ENCODE measurements around the gene NUCKS1.
A peak's percentile ranks its signal among the peaks of the same experiment; 100 is the strongest.

NUCKS1 gene

GRCh38 chr1:205782627-205783432, 32.8 kb upstream of the NUCKS1 start:
- ATAC-seq (ENCODE audit: low read depth) (no peak), DNase-seq (ENCODE audit: low spot score in 2 of 2) (no peak)
- H3K4me3 Mint-ChIP-seq: no peak overlapping the region
- no peak overlapping the region for H3K27ac Mint-ChIP-seq
- no peaks in the 10 kb centered on the region for H3K27me3 Mint-ChIP-seq
- H3K9me3 Mint-ChIP-seq: no peaks in the 10 kb centered on the region
- H3K4me1 Mint-ChIP-seq: peaks cover 4% of the 10 kb centered on the region
- no peaks in the 10 kb centered on the region for H3K36me3 Mint-ChIP-seq

DNA sequence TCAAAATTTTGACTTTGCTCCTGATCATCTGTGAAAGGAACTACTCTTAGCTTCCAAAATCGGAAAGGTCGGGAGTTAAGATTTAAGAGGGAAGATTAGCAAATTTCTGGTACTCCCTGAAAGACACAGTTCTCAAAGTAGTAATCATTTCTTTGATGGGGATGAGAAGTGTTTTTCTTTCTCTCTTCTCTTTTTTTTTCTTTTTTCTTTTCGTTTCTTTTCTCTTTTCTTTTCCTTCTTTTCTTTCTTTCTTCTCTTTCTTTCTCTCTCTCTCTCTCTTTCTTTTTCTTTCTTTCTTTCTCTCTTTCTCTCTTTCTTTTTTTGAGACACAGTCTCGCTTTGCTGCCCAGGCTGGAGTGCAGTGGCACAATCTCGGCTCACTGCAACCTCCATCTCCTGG, 30.4 kb upstream of the NUCKS1 start:
- H3K4me1 Mint-ChIP-seq: peaks cover 11% of the 10 kb centered on the region
- no peak for DNase-seq (ENCODE audit: low spot score in 2 of 2)
- H3K4me3 Mint-ChIP-seq: no peak overlapping the region
- H3K36me3 Mint-ChIP-seq: no peaks in the 10 kb centered on the region
- no peaks in the 10 kb centered on the region for H3K9me3 Mint-ChIP-seq
- no peak overlapping the region for H3K27ac Mint-ChIP-seq
- H3K27me3 Mint-ChIP-seq: no peaks in the 10 kb centered on the region
- no peak for ATAC-seq (ENCODE audit: low read depth)

DNA sequence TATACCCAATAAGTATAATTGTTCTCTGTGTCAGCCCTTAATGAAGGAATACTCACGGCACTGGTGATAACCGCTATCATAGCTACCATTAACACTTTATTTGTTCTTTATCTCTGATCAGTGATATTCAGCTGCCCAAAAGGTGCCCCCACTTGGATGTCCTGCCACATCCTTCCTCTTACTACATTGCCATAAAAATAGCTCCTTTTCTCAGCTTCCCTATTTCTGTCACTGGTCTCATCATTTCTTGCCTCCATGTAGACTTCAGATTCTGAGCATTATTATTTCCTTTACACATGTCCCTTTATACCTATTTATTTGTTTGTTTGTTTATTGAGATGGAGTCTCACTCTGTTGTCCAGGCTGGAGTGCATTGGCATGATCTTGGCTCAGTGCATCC, 28.0 kb upstream of the NUCKS1 start:
- ATAC-seq (ENCODE audit: low read depth) (no peak), DNase-seq (ENCODE audit: low spot score in 2 of 2) (no peak)
- Mint-ChIP-seq H3K9me3 (no peaks in the 10 kb centered on the region), H3K36me3 (no peaks in the 10 kb centered on the region), H3K4me1 (peaks cover 19% of the 10 kb centered on the region), H3K4me3 (no peak overlapping the region), H3K27me3 (no peaks in the 10 kb centered on the region), H3K27ac (no peak overlapping the region)

- peaks cover 32% of the 10 kb centered on the region for H3K4me1 Mint-ChIP-seq
- H3K4me3 Mint-ChIP-seq: peak overlapping the region; percentile 89
- H3K27me3 Mint-ChIP-seq: no peaks in the 10 kb centered on the region
- DNase-seq (ENCODE audit: low spot score in 2 of 2) (no peak), ATAC-seq (ENCODE audit: low read depth) (no peak)
- peak overlapping the region; percentile 97 for H3K27ac Mint-ChIP-seq
- H3K36me3 Mint-ChIP-seq: peaks cover 3% of the 10 kb centered on the region
- H3K9me3 Mint-ChIP-seq: no peaks in the 10 kb centered on the region
Observed at GRCh38 chr1:205775717-205776056, 25.7 kb upstream of the NUCKS1 start.

DNA sequence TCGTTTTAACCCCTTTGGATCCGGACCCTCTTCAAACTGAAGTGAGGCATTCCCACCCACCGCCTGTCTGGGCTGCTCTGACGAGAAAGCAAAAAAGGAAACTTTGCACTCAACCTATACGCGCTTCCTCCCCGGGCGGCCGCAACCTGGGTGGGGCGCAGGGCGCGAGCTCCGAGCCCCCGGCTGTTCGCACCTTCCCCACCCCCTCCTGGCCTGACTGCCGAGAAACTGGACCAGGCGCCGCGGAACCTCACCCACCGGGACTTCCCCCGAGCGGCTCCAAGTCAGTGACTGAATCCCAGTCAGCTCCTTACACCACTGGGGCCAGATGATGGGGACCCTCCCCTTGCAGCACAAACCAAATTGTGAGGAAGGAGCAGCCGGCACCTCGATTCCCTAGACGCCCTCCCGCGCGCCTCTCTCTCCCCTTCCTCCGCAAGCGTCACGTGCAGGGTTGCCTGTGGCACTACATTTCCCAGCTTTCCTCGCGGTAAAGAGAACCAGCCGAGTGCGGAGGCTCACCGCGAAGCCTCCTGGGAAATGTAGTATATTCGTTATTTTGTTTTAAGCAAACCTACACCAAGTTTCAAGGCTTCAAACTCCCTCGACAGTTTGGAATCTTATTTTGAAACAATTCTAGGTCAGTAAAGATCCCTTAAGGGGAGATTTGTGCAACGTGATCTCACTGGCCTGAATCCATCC, 25.2 kb upstream of the NUCKS1 start, which contains the start of gene RAB29:
Gene RAB29 (minus strand): TSS at position 468 of the 702 bp plus-strand sequence. CDS start 526 bp downstream, outside the sequence.
- Mint-ChIP-seq H3K4me1 (peaks cover 32% of the 10 kb centered on the region), H3K27ac (peak within 1 kb of the TSS; percentile 97), H3K27me3 (no peaks in the 10 kb centered on the region), H3K9me3 (no peaks in the 10 kb centered on the region), H3K4me3 (peak within 1 kb of the TSS; percentile 89), H3K36me3 (peaks cover 7% of the 10 kb centered on the region)
- DNase-seq (ENCODE audit: low spot score in 2 of 2) (peak; percentile 75 to 83), ATAC-seq (ENCODE audit: low read depth) (peak; percentile 80)

- peaks cover 12% of the 10 kb centered on the region for H3K36me3 Mint-ChIP-seq
- no peaks in the 10 kb centered on the region for H3K27me3 Mint-ChIP-seq
- H3K9me3 Mint-ChIP-seq: no peaks in the 10 kb centered on the region
- DNase-seq (ENCODE audit: low spot score in 2 of 2): peak; percentile 14 to 39
- peak overlapping the region; percentile 89 for H3K4me3 Mint-ChIP-seq
- ATAC-seq (ENCODE audit: low read depth): peak; percentile 7
- H3K27ac Mint-ChIP-seq: peak overlapping the region; percentile 97
- peaks cover 32% of the 10 kb centered on the region for H3K4me1 Mint-ChIP-seq
Observed at GRCh38 chr1:205774198-205775014, 24.4 kb upstream of the NUCKS1 start.

DNA sequence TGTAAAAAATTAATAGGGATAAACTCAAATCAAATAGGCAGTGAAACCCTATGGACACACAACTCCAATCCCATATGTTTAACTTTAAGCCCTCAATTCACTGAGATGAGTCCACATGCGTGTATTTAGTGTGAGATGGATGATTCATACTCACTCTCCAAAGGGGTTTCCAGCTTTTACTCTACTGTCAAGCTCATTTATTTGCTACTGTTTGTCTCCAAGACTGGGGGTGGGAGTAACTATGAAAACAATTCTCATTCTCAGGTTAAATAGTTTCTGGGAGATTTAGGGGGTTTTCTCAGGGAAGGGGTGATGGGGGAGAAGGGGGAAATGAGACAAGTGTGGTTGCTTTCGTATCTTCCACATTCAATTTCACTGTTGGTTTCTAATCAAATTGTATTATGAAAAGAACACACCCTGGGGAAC, 22.6 kb upstream of the NUCKS1 start:
- H3K4me1 Mint-ChIP-seq: peaks cover 25% of the 10 kb centered on the region
- DNase-seq (ENCODE audit: low spot score in 2 of 2): peak in 1 of 2 donors; percentile 33
- peaks cover 18% of the 10 kb centered on the region for H3K36me3 Mint-ChIP-seq

GRCh38 chr1:205770618-205771017, 20.6 kb upstream of the NUCKS1 start:
- Mint-ChIP-seq H3K36me3 (peaks cover 18% of the 10 kb centered on the region), H3K27me3 (no peaks in the 10 kb centered on the region), H3K27ac (peak overlapping the region; percentile 97), H3K4me3 (no peak overlapping the region), H3K9me3 (no peaks in the 10 kb centered on the region), H3K4me1 (peaks cover 27% of the 10 kb centered on the region)
- ATAC-seq (ENCODE audit: low read depth) (no peak), DNase-seq (ENCODE audit: low spot score in 2 of 2) (no peak)

More for the DNA sequence above, 22.6 kb upstream of the NUCKS1 start:
- no peaks in the 10 kb centered on the region for H3K27me3 Mint-ChIP-seq
- H3K9me3 Mint-ChIP-seq: no peaks in the 10 kb centered on the region
- H3K4me3 Mint-ChIP-seq: peak overlapping the region; percentile 32
- peak overlapping the region; percentile 97 for H3K27ac Mint-ChIP-seq
- peak; percentile 25 for ATAC-seq (ENCODE audit: low read depth)

GRCh38 chr1:205769641-205770365, 19.8 kb upstream of the NUCKS1 start:
- no peak for DNase-seq (ENCODE audit: low spot score in 2 of 2)
- H3K4me1 Mint-ChIP-seq: peaks cover 24% of the 10 kb centered on the region
- H3K9me3 Mint-ChIP-seq: no peaks in the 10 kb centered on the region
- no peaks in the 10 kb centered on the region for H3K27me3 Mint-ChIP-seq
- ATAC-seq (ENCODE audit: low read depth): no peak
- peak overlapping the region; percentile 97 for H3K27ac Mint-ChIP-seq
- H3K36me3 Mint-ChIP-seq: peaks cover 18% of the 10 kb centered on the region
- no peak overlapping the region for H3K4me3 Mint-ChIP-seq

- ATAC-seq (ENCODE audit: low read depth) (no peak), DNase-seq (ENCODE audit: low spot score in 2 of 2) (no peak)
- H3K4me1 Mint-ChIP-seq: peaks cover 9% of the 10 kb centered on the region
- H3K36me3 Mint-ChIP-seq: peaks cover 18% of the 10 kb centered on the region
- peak overlapping the region; percentile 81 for H3K27ac Mint-ChIP-seq
- H3K4me3 Mint-ChIP-seq: no peak overlapping the region
- H3K9me3 Mint-ChIP-seq: no peaks in the 10 kb centered on the region
- H3K27me3 Mint-ChIP-seq: no peaks in the 10 kb centered on the region
Observed at GRCh38 chr1:205767248-205767647, 17.3 kb upstream of the NUCKS1 start.

DNA sequence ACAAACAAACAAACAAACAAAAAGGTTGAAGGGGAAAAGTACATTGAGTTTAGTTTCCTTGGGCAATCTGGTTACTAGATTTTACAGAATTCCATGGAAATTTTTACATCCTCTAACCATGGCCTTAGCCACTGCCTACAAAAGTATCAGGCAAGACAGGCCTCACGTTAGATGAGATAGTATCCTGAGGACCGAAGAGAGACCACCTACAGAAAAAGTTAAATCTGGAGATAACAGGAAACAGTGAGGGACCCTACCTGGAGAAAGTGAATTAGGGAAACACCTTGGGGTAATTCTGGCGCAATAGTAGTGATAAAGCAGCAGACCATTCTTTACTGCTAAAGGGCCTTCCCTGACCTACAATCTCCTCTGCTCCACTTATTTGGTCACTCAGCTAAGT, 16.6 kb upstream of the NUCKS1 start:
- peak overlapping the region; percentile 29 for H3K27ac Mint-ChIP-seq
- H3K4me1 Mint-ChIP-seq: peaks cover 6% of the 10 kb centered on the region
- no peak overlapping the region for H3K4me3 Mint-ChIP-seq
- DNase-seq (ENCODE audit: low spot score in 2 of 2) (no peak), ATAC-seq (ENCODE audit: low read depth) (no peak)
- no peaks in the 10 kb centered on the region for H3K9me3 Mint-ChIP-seq
- H3K36me3 Mint-ChIP-seq: peaks cover 18% of the 10 kb centered on the region
- no peaks in the 10 kb centered on the region for H3K27me3 Mint-ChIP-seq

DNA sequence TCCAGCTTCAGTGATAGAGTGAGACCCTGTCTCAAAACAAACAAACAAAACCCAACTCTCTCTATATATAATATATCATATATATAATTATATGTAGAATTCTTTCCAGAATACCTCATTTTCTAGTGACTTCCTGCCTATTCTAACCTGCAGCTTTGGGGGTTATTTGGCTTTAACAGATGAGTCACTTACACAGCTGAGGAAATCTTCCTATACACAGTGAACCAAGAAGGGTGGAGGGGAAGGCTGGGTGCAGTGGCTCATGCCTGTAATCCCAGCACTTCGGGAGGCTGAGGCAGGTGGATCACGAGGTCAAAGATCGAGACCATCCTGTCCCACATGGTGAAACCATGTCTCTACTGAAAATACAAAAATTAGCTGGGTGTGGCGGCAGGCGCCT, 16.1 kb upstream of the NUCKS1 start:
- Mint-ChIP-seq H3K9me3 (no peaks in the 10 kb centered on the region), H3K4me1 (peaks cover 4% of the 10 kb centered on the region), H3K36me3 (peaks cover 18% of the 10 kb centered on the region), H3K27ac (peak overlapping the region; percentile 29), H3K4me3 (no peak overlapping the region), H3K27me3 (no peaks in the 10 kb centered on the region)
- ATAC-seq (ENCODE audit: low read depth): no peak
- DNase-seq (ENCODE audit: low spot score in 2 of 2): no peak

GRCh38 chr1:205764578-205764977, 14.6 kb upstream of the NUCKS1 start:
- Mint-ChIP-seq H3K27ac (no peak overlapping the region), H3K27me3 (no peaks in the 10 kb centered on the region), H3K4me3 (no peak overlapping the region), H3K36me3 (peaks cover 9% of the 10 kb centered on the region), H3K4me1 (peaks cover 4% of the 10 kb centered on the region), H3K9me3 (no peaks in the 10 kb centered on the region)
- ATAC-seq (ENCODE audit: low read depth) (no peak), DNase-seq (ENCODE audit: low spot score in 2 of 2) (no peak)
